Measurements from ENCODE around the gene CCDC69.
"Not testable (repeated sequence)": the region's sequence is repeated elsewhere in the genome, so short reads cannot be mapped to it uniquely, and the experiment has no call there.

The CCDC69 gene

GRCh38 chr5:151238303-151238741 lies 14.4 kb upstream of the CCDC69 start:
- TF ChIP-seq GATA1 (IDR thresholded peaks at IDR 0.05; ENCODE audit: low read depth, low read length) (no peak), POLR2A (IDR thresholded peaks at IDR 0.05; ENCODE audit: low read length) (no peak)
- no peak for DNase-seq

GRCh38 chr5:151237685-151238084 lies 13.8 kb upstream of the CCDC69 start:
- no peak for DNase-seq
- TF ChIP-seq GATA1 (IDR thresholded peaks at IDR 0.05; ENCODE audit: low read depth, low read length) (no peak), POLR2A (IDR thresholded peaks at IDR 0.05; ENCODE audit: low read length) (no peak)

DNA sequence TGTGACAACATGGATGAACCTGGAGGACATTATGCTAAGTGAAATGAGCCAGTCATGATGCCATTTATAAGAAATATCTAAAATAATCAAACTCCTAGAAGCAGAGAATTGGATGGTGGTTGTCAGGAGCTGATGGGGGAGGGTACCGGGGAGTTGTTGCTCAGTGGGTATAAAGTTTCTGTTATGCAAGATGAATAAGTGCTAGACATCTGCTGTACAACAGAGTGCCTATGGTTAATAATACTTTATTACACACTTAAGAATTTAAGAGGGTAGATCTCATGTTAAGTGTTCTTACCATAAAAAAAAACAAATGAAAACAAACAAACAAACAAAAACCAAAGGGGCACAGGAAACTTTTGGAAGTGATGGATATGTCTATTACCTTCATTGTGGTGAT lies 13.0 kb upstream of the CCDC69 start:
- TF ChIP-seq POLR2A (IDR thresholded peaks at IDR 0.05; ENCODE audit: low read length) (no peak), GATA1 (IDR thresholded peaks at IDR 0.05; ENCODE audit: low read depth, low read length) (no peak)
- DNase-seq = no peak

DNA sequence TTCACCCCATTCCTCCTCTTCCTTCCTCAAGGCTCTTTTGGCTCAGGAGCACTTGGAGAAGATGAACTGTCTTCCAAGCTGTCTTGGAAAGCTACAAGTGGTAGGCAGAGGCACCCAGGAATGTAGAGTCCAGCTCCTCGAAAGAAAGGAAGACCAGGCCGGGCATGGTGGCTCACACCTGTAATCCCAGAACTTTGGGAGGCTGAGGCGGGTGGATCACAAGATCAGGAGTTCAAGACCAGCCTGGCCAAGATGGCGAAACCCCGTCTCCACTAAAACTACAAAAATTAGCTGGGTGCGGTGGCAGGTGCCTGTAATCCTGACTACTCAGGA lies 11.3 kb upstream of the CCDC69 start:
- not testable (repeated sequence) for DNase-seq

DNA sequence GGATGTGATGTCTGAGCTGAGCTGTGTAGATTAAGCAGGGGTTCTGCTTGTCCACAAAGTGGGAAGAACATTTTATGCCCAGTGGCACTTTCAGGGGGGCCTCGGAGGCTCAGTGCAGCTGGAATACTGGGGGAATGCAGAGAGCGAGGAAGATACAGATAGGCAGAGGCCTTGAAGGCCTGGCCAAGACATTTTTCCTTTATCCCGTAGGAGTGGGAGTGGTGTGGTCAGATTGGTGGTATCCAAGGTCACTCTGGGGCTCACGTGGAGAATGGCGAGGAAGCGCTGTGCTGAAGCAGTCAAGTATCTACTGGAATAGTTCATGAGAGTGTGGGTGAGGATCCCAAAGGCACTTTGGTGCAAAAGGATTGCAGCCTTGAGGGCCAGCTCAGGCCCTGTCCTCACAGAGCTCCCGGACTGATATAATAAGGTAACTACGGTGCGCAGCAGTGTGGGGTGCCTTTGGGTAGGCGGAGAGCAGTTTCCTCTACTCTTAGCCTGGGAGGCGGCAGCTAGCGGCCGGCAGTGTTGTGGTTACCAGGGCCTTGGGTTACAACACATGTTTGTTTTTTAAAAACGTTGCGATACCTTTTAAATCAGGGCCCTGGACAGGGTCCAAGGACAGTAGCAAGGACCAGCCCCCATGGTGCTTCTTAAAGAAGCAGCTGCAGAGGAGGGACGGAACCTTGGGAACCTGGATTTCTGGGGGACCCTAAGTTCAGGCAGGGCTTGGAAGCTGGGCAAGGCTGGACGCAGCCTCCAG lies 10.8 kb upstream of the CCDC69 start:
- no peak for DNase-seq
- TF ChIP-seq GATA1 (IDR thresholded peaks at IDR 0.05; ENCODE audit: low read depth, low read length) (no peak), POLR2A (IDR thresholded peaks at IDR 0.05; ENCODE audit: low read length) (no peak)

DNA sequence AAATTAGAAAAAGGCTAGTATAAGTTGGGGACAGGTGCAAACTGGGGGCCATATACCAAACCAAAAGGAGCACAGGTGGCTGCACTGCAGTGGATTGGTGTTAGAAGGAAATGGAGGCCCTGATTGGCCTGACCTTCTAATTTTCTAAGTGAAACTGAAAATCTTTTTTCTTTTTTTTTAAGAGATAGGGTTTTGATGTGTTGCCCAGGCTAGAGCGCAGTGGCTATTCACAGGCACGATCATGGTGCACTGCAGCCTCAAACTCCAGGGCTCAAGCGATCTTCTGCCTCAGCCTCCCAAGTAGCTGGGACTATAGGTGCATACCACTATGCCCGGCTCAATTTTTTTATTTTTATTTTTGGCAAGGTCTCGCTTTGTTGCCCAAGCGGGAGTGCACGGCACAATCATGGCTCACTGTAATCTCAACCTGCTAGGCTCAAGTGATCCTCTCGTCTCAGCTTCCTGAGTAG lies 9.8 kb upstream of the CCDC69 start:
- TF ChIP-seq GATA1 (IDR thresholded peaks at IDR 0.05; ENCODE audit: low read depth, low read length) (no peak), POLR2A (IDR thresholded peaks at IDR 0.05; ENCODE audit: low read length) (no peak)

GRCh38 chr5:151231359-151231758 lies 7.5 kb upstream of the CCDC69 start:
- DNase-seq = no peak
- no peak for TF ChIP-seq GATA1 (IDR thresholded peaks at IDR 0.05; ENCODE audit: low read depth, low read length)
- no peak for TF ChIP-seq POLR2A (IDR thresholded peaks at IDR 0.05; ENCODE audit: low read length)

More for the DNA sequence above, 9.8 kb upstream of the CCDC69 start:
- no peak for DNase-seq

GRCh38 chr5:151230048-151230680 lies 6.3 kb upstream of the CCDC69 start:
- TF ChIP-seq GATA1 (IDR thresholded peaks at IDR 0.05; ENCODE audit: low read depth, low read length) (no peak), POLR2A (IDR thresholded peaks at IDR 0.05; ENCODE audit: low read length) (no peak)
- no peak for DNase-seq

- TF ChIP-seq GATA1 (IDR thresholded peaks at IDR 0.05; ENCODE audit: low read depth, low read length) (no peak), POLR2A (IDR thresholded peaks at IDR 0.05; ENCODE audit: low read length) (no peak)
- DNase-seq = no peak
Observed at GRCh38 chr5:151228986-151229385, 5.1 kb upstream of the CCDC69 start.

GRCh38 chr5:151227918-151228447 lies 4.1 kb upstream of the CCDC69 start:
- TF ChIP-seq GATA1 (IDR thresholded peaks at IDR 0.05; ENCODE audit: low read depth, low read length) (no peak), POLR2A (IDR thresholded peaks at IDR 0.05; ENCODE audit: low read length) (no peak)
- no peak for DNase-seq

DNA sequence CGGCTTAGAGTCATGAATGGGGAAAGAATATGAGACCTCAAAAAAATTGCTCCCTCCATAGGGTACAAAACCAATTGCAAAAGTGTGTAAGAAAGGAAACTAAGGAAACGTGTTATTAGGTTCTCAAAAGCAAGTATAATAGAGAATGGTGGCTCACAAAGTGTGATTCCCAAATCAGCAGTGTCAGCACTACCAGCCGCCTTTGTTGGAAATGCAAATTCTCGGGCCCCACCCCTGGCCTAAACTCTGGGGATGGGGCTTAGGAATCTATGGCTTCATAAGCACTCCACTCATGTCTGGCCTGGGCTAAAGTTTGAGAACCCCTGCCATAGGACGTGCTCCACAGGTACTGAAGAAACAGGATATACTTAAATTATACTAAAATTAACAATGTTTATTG lies 1.6 kb upstream of the CCDC69 start:
- DNase-seq = no peak
- TF ChIP-seq GATA1 (IDR thresholded peaks at IDR 0.05; ENCODE audit: low read depth, low read length) (no peak), POLR2A (IDR thresholded peaks at IDR 0.05; ENCODE audit: low read length) (no peak)

DNA sequence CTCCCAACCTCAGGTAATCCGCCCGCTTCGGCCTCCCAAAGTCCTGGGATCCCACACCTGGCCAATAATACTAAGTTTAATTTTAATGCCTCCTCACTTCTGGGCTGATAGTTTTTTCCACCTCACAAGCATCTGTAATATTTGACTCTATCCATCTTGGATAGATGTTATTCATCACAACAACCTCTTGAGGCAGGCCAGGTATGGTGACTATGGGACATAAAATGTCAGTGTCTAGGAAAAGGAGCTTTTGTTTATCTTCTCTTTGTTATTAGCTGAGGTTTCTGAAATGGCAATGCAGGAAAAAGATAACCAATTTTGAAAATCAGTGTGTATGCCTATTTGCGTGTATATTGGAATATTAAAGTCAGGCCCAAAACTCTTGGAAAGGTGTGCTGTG lies 1.2 kb upstream of the CCDC69 start:
- TF ChIP-seq GATA1 (IDR thresholded peaks at IDR 0.05; ENCODE audit: low read depth, low read length) = no peak
- TF ChIP-seq POLR2A (IDR thresholded peaks at IDR 0.05; ENCODE audit: low read length) = no peak
- no peak for DNase-seq

- DNase-seq = no peak
Observed at GRCh38 chr5:151224372-151224771, 480 bp upstream of the CCDC69 start.

DNA sequence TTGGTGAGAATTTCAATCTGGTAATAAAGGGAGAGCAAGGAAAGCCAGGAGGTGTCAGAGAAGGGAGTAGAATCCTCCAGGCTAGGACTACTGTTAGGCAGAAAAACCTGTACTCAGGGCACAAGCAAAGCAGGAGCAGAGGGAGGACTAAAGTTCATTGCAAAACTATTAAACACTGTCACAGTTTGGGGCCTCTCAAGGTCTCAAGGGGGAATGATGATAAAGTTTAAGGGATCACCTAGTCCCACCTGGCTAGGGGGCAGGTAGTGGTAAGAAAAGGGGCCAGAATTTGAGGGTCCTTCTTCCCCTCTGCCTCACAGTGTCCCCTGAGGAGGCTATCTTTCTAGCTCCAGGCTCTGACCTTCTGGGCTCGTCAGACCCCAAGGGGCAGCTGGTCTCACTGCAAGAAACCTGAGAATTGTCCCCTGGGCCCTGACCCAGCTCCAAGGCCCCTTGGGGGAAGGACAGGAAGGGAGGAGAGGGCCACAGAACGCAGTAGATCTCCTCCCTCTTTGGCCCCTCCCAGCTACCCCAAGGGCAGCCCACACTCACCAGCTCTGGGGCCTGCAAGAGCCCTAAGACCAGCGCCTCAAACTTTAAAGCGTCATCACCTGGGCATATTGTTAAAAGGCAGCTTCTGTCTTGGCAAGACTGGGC lies 974 bp downstream of the CCDC69 start:
- TF ChIP-seq POLR2A (IDR thresholded peaks at IDR 0.05; ENCODE audit: low read length) (peak; percentile 59), GATA1 (IDR thresholded peaks at IDR 0.05; ENCODE audit: low read depth, low read length) (no peak)
- peak; percentile 74 to 78 for DNase-seq

More at GRCh38 chr5:151224372-151224771, 480 bp upstream of the CCDC69 start:
- TF ChIP-seq GATA1 (IDR thresholded peaks at IDR 0.05; ENCODE audit: low read depth, low read length) (no peak), POLR2A (IDR thresholded peaks at IDR 0.05; ENCODE audit: low read length) (no peak)

Measured in erythroblast (primary cell).